Fibroblast of lung (primary cell): Measurements from ENCODE around the gene RGS19.

Experiments used
- EZH2 ChIP-seq: IDR thresholded peaks from 2 replicates; pipeline ENCODE4 v1.5.1; 2012; ENCODE audit warnings: low read length, control low read depth, mild to moderate bottlenecking; ENCODE audit errors: missing control alignments
- TF ChIP-seq, protein P1 (sequence below), 2 donors: IDR thresholded peaks in 1 of 2; conservative IDR thresholded peaks in 1 of 2; 1 replicate in 1 of 2; 2 replicates in 1 of 2; pipeline ENCODE4 v1.5.1; 2011 to 2012; ENCODE audit warnings: low read length in 2 of 2, control low read depth in 1 of 2, inconsistent platforms in 1 of 2, low read depth in 1 of 2, mild to moderate bottlenecking in 1 of 2

DNA sequence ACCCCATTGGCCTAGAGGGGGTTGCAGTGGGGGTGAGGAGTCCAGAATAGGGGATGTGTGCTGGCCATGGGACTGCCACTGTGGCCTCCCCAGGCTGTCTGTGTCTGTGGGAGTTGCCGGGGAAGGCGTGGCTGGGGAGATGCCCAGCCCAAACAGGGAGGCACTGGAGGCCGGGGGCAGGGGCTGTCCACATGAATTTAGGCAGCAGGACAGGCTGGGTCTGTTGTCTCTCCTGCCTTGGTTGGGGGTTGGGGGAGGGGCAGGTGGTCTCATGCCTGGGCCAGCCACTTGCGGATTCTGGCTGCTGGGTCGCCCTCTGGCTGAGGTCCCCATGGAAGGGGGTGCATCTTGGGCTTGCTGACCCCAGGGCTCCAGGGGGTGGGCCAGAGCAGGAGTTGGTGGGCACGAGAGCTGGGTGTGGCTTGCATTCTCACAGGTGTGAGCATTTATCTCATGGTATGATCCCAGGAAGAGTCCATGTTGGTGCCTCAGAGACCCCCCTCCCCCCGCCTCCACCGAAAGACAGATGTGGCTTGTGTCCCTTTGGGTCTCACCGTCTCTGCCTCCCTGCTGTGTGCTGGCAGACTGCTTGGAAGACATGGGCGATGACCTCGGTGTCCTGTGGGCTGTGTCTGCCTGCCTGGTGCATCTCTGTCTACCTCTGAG is 33.8 kb downstream of the RGS19 start:
- TF ChIP-seq, protein P1, sequence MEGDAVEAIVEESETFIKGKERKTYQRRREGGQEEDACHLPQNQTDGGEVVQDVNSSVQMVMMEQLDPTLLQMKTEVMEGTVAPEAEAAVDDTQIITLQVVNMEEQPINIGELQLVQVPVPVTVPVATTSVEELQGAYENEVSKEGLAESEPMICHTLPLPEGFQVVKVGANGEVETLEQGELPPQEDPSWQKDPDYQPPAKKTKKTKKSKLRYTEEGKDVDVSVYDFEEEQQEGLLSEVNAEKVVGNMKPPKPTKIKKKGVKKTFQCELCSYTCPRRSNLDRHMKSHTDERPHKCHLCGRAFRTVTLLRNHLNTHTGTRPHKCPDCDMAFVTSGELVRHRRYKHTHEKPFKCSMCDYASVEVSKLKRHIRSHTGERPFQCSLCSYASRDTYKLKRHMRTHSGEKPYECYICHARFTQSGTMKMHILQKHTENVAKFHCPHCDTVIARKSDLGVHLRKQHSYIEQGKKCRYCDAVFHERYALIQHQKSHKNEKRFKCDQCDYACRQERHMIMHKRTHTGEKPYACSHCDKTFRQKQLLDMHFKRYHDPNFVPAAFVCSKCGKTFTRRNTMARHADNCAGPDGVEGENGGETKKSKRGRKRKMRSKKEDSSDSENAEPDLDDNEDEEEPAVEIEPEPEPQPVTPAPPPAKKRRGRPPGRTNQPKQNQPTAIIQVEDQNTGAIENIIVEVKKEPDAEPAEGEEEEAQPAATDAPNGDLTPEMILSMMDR (conservative IDR thresholded peaks at IDR 0.05 in 1 of 2, IDR thresholded peaks at IDR 0.05 in 1 of 2; ENCODE audit: low read depth in 1 of 2, low read length in 2 of 2) = no peak
- no peak for TF ChIP-seq EZH2
